HG02973 (cell line): ENCODE results near the gene AGBL3.
"Not testable (repeated sequence)": the region's sequence is repeated elsewhere in the genome, so short reads cannot be mapped to it uniquely, and the experiment has no call there.

Experiments used
- ATAC-seq: cut with Tn5 transposase; IDR thresholded peaks from one replicate; pipeline ENCODE4 v1.9.1; 2021; ENCODE audit warnings: moderate library complexity; ENCODE audit not compliant: unreplicated experiment

The AGBL3 gene

DNA sequence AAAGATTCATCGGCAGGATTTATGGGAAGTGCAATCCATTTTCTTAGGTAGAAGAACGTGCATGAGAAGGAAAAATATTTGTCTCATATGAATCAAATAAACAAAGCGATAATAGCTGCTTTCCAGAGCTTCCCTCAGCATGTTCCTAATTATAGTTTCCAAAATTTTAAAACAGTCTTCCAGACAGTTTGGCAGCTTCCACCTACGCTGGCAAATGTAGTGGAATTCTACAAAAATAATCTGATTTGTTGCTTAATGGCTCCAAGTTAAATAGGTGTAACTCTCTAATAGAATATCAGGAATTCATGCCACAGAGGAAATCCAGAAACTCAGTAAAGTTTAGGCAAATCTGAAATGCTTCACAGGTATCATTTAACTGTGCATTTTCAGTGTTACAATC lies 23.3 kb upstream of the AGBL3 start:
- no peak for ATAC-seq

DNA sequence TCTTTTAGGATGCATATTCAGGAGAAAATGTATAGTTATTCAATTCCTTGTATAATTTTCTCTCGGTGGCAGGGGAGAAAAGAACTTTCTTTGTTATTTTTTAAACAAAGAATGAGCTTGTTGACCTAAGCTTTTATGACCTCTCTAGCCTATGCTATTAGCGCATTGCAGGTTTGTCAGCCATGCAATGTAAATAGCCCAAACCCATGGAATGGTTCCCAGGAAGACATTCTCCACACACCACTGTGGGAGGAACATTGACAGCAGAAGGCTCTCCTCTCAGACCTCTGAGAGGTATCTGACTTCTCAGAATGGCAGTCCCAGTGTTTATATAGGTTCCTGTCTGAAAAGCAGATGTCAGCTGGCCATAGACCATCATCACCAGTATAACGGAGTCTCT lies 19.6 kb upstream of the AGBL3 start:
- ATAC-seq, result no peak

DNA sequence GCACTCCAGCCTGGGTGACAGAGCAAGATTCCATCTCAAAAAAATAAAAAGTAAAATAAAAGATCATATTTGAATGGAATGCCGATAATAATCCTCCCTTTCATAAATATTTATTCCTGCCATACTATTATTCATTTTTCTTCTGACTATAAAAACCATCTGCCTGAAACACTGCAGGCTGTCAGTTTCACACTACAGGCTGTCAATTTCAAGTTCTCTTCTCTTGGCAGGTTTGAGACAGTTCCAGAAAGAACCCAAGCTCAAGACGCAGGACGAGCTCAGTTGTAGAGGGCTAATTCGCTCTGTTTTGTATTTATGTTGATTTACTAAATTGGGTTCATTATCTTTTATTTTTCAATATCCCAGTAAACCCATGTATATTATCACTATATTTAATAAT lies 18.2 kb upstream of the AGBL3 start:
- no peak for ATAC-seq

- not testable (repeated sequence) for ATAC-seq
These were observed 4.7 kb upstream of the AGBL3 start for GRCh38 chr7:134981645-134982044.

GRCh38 chr7:134985894-134986362 lies 380 bp upstream of the AGBL3 start:
- peak; percentile 36 for ATAC-seq

- ATAC-seq, result no peak
These were observed 1.9 kb downstream of the AGBL3 start for GRCh38 chr7:134988161-134988560.

DNA sequence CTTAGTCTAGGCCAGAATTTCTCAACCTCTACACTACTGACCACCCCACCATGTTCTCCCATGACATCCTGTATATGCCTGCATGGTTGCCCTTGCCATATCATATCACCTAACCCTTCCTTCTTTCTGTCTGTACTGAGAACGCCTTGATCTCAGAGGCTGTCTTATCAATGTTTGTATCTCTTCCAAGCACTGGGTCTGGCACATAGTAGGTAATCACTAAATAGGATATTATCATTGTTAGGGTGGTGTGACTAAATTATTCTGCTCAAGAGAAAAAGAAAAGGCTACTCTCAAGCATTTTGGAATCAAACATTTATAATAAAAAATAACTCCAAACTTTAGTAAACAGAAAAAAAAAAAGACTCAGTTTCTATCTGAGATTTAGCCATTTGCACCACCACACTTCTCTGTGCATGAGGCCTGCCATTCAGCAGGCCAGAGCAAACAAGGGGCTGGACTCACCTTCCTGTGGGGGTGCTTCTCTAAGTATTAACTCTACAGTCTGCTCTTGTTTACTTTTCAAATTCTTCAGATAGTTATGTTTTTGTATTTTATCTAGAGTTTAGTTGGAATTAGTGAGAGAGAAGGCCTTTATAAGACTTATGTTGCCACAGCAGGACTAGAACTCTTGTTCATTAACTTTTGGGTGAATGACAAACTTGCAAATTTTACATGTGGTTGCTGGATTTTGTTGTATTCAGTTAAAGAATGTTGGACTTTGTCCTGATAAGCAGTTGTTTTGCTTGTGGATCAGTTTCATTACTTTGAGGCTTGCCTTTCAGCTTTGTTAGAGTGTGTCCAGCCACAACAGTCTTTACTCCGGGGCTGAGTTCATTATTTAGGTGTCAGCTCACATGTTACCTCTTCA lies 5.4 kb downstream of the AGBL3 start:
- ATAC-seq, result no peak

- peak; percentile 65 for ATAC-seq
These were observed 6.4 kb downstream of the AGBL3 start for GRCh38 chr7:134992626-134993179.

- ATAC-seq, result no peak
These were observed 7.7 kb downstream of the AGBL3 start for GRCh38 chr7:134993877-134994456.

DNA sequence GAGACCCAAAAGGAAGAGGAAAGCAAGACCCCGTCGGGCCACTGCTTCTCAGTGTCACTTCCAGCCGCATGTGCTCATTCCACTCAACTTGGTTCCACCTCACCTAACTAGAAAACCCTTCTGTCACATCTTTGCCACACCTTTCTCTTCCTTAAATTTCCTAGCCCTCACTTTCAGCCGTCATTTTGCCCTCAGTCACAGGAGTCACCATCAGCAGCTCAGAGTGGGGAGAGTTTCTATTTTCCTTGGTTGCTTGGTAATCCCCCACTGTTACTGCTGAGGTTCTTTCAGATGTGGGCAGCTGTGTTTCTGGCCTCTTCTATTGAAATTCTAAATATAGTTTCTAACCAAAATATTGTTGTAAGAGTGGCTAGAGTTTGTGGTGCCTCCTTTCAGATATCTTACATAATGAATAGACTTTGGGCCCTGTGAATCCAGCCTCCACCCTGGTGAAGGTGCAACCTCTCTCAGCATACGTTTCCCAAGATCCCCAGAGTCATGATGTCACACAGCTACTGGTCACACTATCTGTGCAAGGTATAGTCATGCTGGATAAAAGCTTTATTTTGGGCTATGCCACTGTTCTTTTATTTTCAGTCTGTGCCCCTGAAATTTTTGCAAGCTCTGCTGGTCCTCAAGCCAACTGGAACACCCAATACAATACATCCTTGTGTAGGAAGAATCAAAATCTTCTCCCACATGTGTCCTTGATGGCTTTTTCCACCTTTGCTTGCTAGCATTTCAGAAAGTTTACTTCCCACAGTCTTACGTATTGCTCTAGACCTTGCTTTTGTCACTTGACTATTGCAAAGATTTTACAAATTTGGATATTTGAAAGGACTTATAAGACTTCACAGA lies 9.2 kb downstream of the AGBL3 start:
- ATAC-seq, result peak; percentile 42

- peak; percentile 33 for ATAC-seq
These were observed 9.8 kb downstream of the AGBL3 start for GRCh38 chr7:134996097-134996550.

DNA sequence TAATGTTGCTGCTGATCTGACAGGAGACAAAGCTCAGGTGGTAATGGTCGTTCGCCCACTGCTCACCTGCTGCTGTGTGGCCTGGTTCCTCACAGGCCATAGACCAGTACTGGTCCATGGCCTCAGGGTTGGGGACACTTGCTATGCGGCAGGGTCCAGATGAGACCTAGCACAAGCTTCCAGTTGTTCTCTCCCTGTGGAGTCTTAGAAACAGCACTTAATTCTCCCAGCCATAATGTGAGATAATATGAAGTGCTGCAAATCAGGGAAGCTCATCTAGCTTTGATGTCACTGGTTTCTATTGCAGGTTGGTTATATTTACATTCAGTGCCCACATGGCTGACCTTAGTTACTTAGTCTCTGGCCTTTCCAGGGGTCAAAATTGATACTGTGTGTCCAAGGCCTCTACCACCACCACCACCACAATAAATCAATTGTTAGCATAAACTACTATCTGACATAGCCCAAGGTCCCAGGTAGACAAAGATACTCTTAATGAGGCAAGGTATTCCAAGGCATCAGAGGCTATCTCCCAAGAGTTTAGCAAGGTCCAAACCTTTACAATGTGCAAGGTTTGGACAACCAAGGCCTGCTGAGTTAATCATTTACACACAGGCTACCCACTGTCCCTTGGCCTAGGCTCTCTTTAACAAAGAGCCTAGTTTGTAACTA lies 11.0 kb downstream of the AGBL3 start:
- ATAC-seq, result no peak

DNA sequence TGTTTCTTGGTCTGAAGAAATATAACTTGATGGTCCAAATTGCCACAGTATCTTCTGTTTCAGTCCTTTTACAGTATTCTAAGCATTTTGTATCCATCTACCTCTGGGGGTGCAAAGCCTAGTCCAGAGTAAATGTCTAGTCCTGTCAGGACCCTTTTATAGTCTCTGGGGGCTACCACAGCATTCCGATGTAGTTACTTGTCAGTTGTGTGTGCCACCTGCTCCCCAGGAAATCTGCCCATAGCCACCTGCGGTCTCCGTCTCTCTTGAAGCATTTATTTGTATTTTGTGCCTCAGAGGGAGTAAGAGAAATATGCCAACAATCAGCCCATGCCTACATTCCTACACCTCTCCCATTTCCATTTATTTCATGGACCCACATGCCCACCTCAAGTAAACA lies 12.8 kb downstream of the AGBL3 start:
- ATAC-seq, result no peak

- no peak for ATAC-seq
These were observed 15.3 kb downstream of the AGBL3 start for GRCh38 chr7:135001390-135002165.

DNA sequence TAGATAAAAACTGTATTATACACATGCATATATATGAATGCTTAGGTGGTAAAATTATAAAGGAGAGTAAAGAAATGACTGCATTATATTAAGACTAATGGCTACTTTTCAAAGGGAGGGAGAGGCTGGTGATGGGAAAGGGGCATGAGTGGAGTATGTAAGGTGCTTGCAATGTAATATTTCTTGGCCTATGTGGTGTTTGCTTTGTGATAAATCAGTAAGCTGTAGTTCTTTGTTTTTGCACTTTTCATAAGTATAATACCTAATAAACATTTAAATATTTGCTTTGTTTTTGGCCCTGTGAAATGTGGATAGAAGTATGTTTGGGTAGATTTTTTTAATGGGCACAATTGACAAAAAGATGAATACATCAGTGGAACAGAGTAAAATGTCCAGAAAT lies 25.9 kb downstream of the AGBL3 start:
- no peak for ATAC-seq

- ATAC-seq, result no peak
These were observed 37.3 kb downstream of the AGBL3 start for GRCh38 chr7:135023622-135024021.

GRCh38 chr7:135035252-135035651 lies 48.9 kb downstream of the AGBL3 start:
- ATAC-seq, result no peak

- not testable (repeated sequence) for ATAC-seq
These were observed 80.7 kb downstream of the AGBL3 start for GRCh38 chr7:135067017-135067416.

DNA sequence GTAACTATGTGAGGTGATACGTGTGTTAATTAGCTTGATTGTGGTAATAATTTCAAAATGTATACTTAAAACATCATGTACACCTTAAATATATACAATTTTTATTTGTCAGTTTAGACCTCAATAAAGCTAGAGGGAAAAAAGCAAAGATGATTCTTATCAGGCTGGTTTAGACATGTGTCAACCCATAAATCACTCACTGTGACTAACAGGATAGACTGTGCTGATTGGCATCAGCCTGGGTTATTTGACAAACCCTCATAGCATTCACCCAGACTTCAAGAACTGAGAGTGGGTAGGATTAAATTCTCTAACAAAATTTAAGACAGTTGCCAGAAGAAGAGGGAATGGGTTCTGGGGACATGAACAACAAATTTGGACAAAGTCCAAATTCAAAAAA lies 87.8 kb downstream of the AGBL3 start:
- no peak for ATAC-seq

GRCh38 chr7:135074531-135074930 lies 88.2 kb downstream of the AGBL3 start:
- no peak for ATAC-seq
